ENCODE data around the gene CNGA1. TPM values are rescaled to one million over a fixed set of nuclear protein-coding genes. Genes with fewer than 3 reads are reported as not detected.

CNGA1 gene
- total RNA-seq: 3.4 TPM
- polyA plus RNA-seq (ENCODE audit: insufficient read depth, low read depth, low replicate concordance): 3.7 TPM
- long read RNA-seq, donor 1: 0 reads
- long read RNA-seq, donor 2: 0 reads
- long read RNA-seq, donor 3: 0 reads
- long read RNA-seq, donor 4: 0 reads
- long read RNA-seq, donor 5: 0 reads
- long read RNA-seq, donor 6, partial matches to known transcripts: 0 of 1 reads
- long read RNA-seq, donor 6, other reads (novel, unspliced or antisense): 0 of 1 reads
- long read RNA-seq, donor 7, partial matches to known transcripts: 0 of 2 reads
- long read RNA-seq, donor 7, other reads (novel, unspliced or antisense): 2 of 2 reads
- long read RNA-seq, donor 8: 0 reads
- long read RNA-seq, donor 9: 0 reads
- long read RNA-seq, donor 10: 0 reads

GRCh38 chr4:48016141-48017107, at the start of gene CNGA1, which contains the start of gene NIPAL1:
TSS of gene CNGA1 (minus strand) at chr4:48016681. CDS start at chr4:47952689, 63,992 bp downstream.
TSS of gene NIPAL1 (plus strand) at chr4:48016772. CDS start at chr4:48016840, 68 bp downstream.
- Histone ChIP-seq H3K9me3 (ENCODE audit: control insufficient read depth in 2 of 3, insufficient read depth in 1 of 3, low read length in 3 of 3) (no peaks in the 10 kb centered on the region), H3K4me1 (ENCODE audit: control insufficient read depth in 2 of 3, insufficient read depth in 2 of 3, low read depth in 1 of 3, low read length in 3 of 3) (peaks cover 0 to 5% (median 0%) of the 10 kb centered on the region in 3 donors), H3K27ac (ENCODE audit: low read depth in 2 of 2, low read length in 2 of 2) (peak within 1 kb of the TSS; percentile 72 to 84), H3K9ac (ENCODE audit: low read length in 3 of 3) (peak within 1 kb of the TSS; percentile 73 to 82 (median 80)), H3K4me3 (ENCODE audit: low read length in 3 of 3) (peak within 1 kb of the TSS; percentile 76 to 86 (median 82)), H3K36me3 (ENCODE audit: control insufficient read depth in 2 of 3, insufficient read depth in 3 of 3, low read length in 3 of 3) (no peaks in the 10 kb centered on the region), H3K27me3 (ENCODE audit: control insufficient read depth, insufficient read depth, low read length) (no peaks in the 10 kb centered on the region)
- intact Hi-C loops (cut with DNase I): no loop called here
- DNase-seq: peak; percentile 83 to 92 (median 89)
- no peak for FAIRE-seq
- peak; percentile 36 for TF ChIP-seq CTCF (IDR thresholded peaks at IDR 0.05; ENCODE audit: borderline replicate concordance, extremely low read depth, insufficient read depth)

DNA sequence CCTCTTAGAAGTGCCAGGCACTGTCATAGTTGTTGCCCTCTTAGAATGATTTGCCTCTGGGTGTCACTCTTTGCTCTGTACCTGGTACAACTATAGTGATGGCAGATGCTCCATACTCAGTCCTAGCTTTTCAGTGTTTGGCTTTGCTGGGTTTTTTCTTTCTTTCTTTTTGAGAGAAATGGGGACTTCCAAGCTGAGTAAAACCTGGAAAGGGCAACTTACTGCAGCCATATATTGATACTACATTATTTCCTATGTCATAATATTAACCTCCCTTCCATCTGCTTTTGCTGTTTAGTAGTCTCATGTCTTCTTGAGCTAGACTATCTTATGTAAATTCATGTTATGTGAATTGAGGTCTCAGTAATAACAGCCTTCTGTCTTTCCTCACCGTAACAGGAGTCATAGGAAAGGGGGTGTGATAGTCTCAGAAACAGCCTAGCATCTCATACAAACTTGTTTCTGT, 49.1 kb upstream of the CNGA1 start:
- H3K9me3 ChIP-seq (ENCODE audit: control insufficient read depth in 2 of 3, insufficient read depth in 1 of 3, low read length in 3 of 3): no peaks in the 10 kb centered on the region
- H3K4me3 ChIP-seq (ENCODE audit: low read length in 3 of 3): no peak overlapping the region
- no peak for DNase-seq
- H3K27me3 ChIP-seq (ENCODE audit: control insufficient read depth, insufficient read depth, low read length): no peaks in the 10 kb centered on the region
- H3K9ac ChIP-seq (ENCODE audit: low read length in 3 of 3): no peak overlapping the region
- no peak for TF ChIP-seq CTCF (IDR thresholded peaks at IDR 0.05; ENCODE audit: borderline replicate concordance, extremely low read depth, insufficient read depth)
- no peaks in the 10 kb centered on the region for H3K36me3 ChIP-seq (ENCODE audit: control insufficient read depth in 2 of 3, insufficient read depth in 3 of 3, low read length in 3 of 3)
- intact Hi-C loops (cut with DNase I): no loop called here
- FAIRE-seq: no peak
- no peak overlapping the region for H3K27ac ChIP-seq (ENCODE audit: low read depth in 2 of 2, low read length in 2 of 2)
- no peaks in the 10 kb centered on the region for H3K4me1 ChIP-seq (ENCODE audit: control insufficient read depth in 2 of 3, insufficient read depth in 2 of 3, low read depth in 1 of 3, low read length in 3 of 3)

DNA sequence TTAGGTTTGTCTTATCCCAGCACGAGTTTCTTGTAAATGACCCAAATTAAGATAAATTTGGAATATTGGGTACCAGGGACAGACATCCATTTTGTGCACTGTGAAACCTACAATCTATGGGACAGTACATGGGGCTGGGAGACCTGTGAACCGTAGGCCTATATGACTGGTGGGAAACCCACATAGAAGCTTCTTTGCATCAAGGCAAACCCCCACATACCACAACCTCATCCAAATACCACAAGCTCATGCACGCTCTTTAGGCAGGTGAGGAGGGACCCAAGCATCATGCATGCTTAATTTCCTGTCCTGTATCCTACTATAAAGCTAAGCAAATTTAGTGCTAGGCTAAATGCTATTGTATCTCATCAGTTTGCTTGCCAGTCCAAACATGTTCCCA, 47.9 kb upstream of the CNGA1 start:
- Histone ChIP-seq H3K4me3 (ENCODE audit: low read length in 3 of 3) (no peak overlapping the region), H3K27ac (ENCODE audit: low read depth in 2 of 2, low read length in 2 of 2) (no peak overlapping the region), H3K27me3 (ENCODE audit: control insufficient read depth, insufficient read depth, low read length) (no peaks in the 10 kb centered on the region), H3K9ac (ENCODE audit: low read length in 3 of 3) (no peak overlapping the region), H3K36me3 (ENCODE audit: control insufficient read depth in 2 of 3, insufficient read depth in 3 of 3, low read length in 3 of 3) (no peaks in the 10 kb centered on the region), H3K9me3 (ENCODE audit: control insufficient read depth in 2 of 3, insufficient read depth in 1 of 3, low read length in 3 of 3) (no peaks in the 10 kb centered on the region), H3K4me1 (ENCODE audit: control insufficient read depth in 2 of 3, insufficient read depth in 2 of 3, low read depth in 1 of 3, low read length in 3 of 3) (no peaks in the 10 kb centered on the region)
- intact Hi-C loops (cut with DNase I): no loop called here
- TF ChIP-seq CTCF (IDR thresholded peaks at IDR 0.05; ENCODE audit: borderline replicate concordance, extremely low read depth, insufficient read depth): no peak
- no peak for FAIRE-seq
- DNase-seq: no peak

Data from kidney (tissue), 22 donors.